ENCODE results near the gene ZFAND3.

The ZFAND3 gene

GRCh38 chr6:38153798-38154345 is 334.3 kb downstream of the ZFAND3 start:
- DNase-seq (ENCODE audit: low read depth, low spot score), result no peak

DNA sequence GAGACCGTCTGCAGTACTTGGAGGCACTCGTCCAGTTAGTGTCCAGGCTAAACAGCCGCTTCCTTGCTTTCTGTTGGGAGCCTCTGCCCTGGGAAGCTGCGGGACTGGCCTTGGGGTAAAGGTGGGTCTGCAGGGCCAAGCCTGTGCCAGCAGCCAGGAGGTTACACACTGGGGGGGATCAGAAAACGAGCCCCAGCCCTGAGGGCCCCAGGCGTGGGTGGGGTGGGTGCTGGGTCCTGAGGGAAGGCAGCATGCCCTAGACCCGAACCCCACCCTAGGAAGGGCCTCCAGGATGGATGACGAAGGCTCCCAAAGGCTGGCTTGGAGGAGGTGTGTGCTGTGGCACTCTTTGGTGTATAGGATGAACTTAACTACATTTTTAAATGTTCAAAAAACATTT is 335.2 kb downstream of the ZFAND3 start:
- no peak for DNase-seq (ENCODE audit: low read depth, low spot score)

DNA sequence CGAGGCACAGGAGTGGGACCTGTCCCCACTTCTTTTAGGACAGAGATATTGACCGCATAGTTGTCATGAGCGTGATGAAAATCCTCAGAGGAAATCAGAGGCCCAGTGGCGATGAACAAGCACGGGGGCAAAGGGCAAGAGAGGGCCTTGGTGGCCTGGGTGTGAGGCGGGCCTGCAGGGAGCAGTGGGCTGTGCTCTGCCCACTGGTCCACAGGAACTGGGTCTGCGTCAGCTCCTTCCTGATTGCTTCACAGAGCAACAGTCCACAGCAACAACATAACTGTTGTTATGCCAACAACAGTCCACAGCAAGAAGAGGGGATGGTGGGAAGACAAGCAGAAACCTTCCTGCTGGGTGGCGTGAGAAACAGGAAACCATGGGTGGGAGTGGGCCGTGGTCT is 335.6 kb downstream of the ZFAND3 start:
- peak; percentile 58 for DNase-seq (ENCODE audit: low read depth, low spot score)

- DNase-seq (ENCODE audit: low read depth, low spot score), result peak; percentile 51
These were observed 336.2 kb downstream of the ZFAND3 start for GRCh38 chr6:38155621-38156204.

DNA sequence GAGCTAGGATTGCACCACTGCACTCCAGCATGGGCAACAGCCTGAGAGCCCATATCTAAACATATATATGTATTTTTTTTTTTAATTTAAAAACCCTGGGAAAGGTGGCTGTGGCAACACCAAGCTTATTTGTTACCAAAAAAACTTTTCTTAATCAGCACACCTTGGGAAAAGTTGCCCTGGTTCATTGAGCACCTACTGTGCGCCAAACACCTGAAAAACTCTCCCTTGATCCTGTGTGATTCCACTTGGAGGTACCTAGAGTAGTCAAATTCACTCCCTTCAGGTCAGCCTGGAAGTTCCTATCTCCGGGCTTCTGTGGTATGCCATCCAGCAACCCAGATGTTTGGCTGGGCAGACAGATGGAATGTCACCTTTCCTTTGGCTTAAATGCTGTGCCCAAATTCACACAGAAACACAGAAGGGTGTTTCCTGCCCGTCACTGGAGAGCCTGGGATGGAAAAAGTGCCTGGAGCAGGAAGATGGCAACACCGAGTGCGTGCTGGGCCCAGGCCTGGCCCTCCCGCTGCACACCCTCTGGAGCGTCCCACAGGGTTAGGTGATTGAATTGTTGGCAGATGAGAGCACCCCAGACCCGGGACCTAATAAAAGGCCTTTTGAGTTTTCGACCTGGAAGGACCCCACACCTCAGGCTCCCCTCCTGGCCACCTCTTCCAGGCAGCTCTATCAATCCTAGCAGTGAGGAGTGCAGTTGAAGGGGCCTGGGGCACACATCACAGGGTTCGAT is 337.5 kb downstream of the ZFAND3 start:
- DNase-seq (ENCODE audit: low read depth, low spot score), result no peak

DNA sequence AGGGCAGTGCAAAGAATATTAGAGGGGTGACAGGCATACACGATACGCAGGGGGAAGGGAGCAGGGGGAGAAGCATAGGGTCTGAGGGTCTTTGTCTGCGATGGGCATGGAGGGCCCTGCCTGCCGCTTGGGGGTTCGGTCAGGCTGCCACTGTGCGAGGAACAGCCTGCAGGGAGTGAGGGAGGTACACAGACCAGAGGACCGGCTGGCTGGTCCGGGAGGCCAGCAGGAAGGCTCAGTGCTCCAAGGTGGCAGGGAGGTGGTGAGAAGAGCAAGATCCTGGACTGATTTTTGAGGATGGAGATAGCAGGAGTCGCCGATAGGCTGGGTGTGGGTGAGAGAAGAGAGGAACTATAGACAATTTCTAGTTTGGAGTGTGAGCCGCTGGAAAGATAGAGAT is 338.4 kb downstream of the ZFAND3 start:
- no peak for DNase-seq (ENCODE audit: low read depth, low spot score)

DNA sequence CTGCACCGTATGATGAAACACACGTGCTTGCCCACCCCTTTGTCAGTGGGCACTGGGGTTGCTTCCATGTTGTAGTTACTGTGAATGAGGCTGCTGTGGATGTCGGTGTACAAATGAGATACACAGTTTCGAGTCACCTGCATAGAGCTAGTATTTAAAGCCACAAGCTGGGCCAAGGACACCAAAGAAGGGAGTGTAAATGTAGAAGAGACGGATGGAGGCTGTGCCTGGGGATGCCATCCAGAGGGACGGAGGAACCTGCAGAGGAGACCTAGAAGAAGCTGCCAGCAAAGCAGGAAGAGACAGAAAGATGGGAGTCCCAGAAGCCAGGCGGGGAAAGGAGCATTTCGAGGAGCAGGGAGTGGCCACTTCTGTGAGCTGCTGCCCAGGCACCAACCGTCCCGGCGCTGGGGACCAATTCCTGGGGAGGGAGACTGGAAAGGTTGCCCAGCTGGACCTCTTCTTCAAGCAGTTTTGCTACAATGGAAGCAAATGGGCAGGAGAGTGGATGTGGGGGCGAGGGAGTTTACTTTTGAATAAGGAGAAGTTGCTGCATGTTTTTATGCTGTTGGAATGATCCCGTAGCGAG is 339.3 kb downstream of the ZFAND3 start:
- no peak for DNase-seq (ENCODE audit: low read depth, low spot score)

GRCh38 chr6:38159596-38159995 is 340.1 kb downstream of the ZFAND3 start:
- no peak for DNase-seq (ENCODE audit: low read depth, low spot score)

DNA sequence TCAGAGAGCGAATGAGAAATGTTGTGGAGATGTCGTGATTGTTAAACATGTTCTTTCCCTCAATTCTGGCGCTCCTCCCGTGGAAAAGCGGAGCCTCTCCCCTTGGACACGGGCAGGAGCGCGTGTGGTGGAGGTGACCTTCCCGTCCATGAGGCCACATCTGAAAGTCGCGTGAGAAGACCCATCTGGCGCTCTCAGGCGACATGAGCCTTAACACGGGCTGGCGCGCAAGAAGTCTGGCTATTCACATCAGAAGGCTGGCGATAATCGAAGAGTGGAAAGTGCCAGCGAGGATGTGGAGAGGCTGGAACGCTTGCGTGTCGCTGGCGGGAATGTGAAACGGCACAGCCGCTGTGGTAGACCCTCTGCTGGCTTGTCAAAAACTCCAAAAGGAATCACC is 341.3 kb downstream of the ZFAND3 start:
- DNase-seq (ENCODE audit: low read depth, low spot score), result no peak

DNA sequence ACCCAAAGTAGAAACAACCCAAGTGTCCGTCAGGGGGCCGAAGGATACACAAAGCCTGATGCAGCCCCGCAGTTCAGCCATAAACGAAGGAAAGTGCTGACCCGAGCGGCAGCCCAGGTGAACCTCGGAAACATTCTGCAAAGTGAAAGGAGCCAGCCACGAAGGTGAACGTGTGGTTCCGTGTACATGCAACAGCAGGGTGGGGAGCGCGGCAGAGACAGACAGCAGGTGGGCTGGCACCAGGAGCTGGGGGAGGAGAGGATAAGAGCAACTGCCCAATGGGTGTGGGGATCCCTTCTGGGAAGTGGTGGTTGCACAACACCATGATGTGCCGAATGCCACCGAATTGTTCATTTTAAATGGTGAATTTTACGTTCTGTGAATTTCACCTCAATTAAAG is 341.8 kb downstream of the ZFAND3 start:
- DNase-seq (ENCODE audit: low read depth, low spot score), result no peak

GRCh38 chr6:38161754-38162492 is 342.4 kb downstream of the ZFAND3 start:
- no peak for DNase-seq (ENCODE audit: low read depth, low spot score)

GRCh38 chr6:38162493-38163185 is 343.1 kb downstream of the ZFAND3 start:
- no peak for DNase-seq (ENCODE audit: low read depth, low spot score)

DNA sequence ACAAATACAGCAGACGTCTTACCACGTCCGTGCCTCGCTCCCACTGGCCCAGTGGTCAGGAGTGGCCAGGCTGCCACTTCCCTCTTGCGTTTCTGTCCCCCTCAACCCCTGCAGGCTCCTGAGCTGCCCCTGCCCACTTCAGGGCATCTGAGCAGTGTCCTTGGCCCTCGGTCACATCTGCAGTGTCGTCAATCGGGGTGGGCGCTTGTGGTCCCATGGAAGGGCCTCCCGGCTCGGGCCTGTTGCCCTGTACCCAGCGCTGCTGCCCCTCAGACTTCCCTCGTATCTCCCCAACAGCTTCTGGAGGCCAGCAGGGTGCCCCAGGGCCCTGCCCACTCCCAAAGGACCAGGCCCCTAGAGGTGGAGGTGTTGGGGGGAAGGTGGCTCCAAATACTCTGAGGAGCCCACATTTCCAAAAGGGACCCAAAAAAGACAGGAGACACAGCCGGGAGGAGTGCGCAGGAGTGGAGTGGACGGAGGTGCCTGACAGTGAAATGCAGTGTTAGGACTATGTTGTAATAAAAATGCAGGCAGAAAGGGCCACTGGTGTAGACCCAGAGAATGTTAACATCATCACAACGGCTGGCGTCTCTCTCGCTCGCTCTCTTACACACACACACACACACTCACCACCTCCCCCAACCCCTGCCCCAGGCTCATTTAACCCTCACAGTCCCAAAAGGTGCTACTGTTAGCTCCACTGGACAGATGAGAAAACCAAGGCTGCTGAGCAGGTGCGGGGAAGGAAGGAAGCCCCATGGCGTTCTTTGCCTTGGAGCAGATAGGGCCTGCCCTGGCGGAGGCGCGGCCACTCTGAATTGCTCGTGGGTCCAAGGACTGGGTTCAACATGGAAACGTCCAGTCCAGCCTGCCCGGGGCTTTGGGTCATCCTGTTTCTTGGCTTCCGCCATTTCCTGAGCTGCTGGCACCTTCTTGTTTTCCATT is 343.9 kb downstream of the ZFAND3 start:
- DNase-seq (ENCODE audit: low read depth, low spot score), result no peak

DNA sequence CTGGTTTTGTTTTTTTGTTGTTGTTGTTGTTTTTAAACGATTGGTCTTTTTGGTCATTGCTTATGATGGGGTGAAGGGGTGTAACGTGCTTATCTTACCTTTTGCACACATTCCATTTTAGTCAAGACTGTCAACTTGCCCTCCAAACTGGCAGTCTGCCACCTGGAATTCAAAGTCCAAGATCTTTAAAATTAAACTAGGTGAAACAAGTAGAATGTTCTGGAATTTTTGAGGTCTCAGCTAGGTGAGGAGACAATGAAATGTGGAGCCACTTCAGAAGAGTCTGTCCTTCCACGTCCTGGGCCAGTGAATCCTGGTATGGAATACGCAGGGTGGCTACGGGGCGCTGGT is 344.6 kb downstream of the ZFAND3 start:
- no peak for DNase-seq (ENCODE audit: low read depth, low spot score)

GRCh38 chr6:38164671-38165108 is 345.2 kb downstream of the ZFAND3 start:
- no peak for DNase-seq (ENCODE audit: low read depth, low spot score)

DNA sequence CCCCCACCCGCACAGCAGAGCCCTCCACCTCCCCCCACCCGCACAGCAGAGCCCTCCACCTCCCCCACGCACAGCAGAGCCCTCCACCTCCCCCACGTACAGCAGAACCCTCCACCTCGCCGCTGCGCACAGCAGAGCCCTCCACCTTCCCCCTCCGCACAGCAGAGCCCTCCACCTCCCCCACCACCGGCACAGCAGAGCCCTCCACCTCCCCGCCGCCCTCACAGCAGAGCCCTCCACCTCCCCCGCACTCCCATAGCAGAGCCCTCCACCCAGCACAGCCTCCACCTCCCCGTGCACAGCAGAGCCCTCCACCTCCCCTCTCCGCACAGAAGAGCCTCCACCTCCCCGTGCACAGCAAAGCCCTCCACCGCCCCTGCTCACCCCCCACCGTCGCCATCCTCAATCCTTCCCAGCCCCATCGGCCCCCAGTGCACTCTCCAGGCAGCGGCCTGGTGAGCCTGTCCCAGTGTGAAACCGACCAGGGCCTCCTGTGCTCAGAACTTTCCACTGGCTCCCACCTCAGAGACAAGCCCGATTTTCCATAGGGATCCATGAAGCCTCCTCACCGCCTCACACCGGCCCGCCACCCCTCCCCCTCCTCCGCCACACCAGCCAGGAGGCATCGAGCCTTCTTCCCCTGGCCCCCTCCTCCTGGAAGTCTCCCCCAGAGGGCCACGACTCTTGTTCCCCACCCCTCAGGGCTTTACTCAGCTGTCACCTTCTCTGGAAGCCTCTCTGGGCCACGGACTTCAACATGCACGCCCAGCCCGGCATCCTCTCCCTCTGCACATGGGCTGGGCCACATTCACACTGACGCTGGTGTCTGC is 347.1 kb downstream of the ZFAND3 start:
- no peak for DNase-seq (ENCODE audit: low read depth, low spot score)

DNA sequence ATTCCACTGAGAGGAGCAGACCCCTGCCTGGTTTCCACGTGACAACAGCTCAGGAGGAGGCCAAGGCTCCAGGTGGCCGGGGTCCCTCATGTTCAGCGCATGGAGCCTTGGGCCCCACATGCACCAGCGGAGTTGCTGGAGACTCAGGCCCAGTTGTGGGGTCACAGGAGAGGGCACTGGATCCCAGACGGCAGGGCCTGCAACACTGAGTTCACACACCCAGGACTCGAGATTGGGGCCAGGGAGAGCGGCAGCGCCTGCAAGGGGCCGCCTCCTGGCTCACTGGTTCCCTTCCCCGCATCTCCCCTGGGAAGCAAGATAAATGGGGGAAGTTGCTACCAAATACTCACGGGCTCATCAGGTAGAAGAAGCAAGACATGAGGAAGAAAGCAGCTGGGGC is 348.1 kb downstream of the ZFAND3 start:
- no peak for DNase-seq (ENCODE audit: low read depth, low spot score)

GRCh38 chr6:38168126-38168525 is 348.6 kb downstream of the ZFAND3 start:
- DNase-seq (ENCODE audit: low read depth, low spot score), result no peak

GRCh38 chr6:38168699-38169098 is 349.2 kb downstream of the ZFAND3 start:
- DNase-seq (ENCODE audit: low read depth, low spot score), result no peak
